Astrocyte (in vitro differentiated cells and primary cell): Measurements from ENCODE around the gene UBE2E3. TPM values are rescaled to one million over a fixed set of nuclear protein-coding genes. Genes with fewer than 3 reads are reported as not detected.

Source experiments
- DNase-seq: peaks from one replicate; pipeline ENCODE4 v3.0.0-alpha.2; 2010; ENCODE audit warnings: low read depth
- FAIRE-seq: peaks from 2 replicates; lab custom pipeline; 2011; peaks lifted over from hg19 to GRCh38; lab: Jason Lieb, UNC
- H2AFZ ChIP-seq: 2 replicates; pipeline ENCODE4 v1.6.0; 2012; ENCODE audit warnings: low read depth, low read length, inconsistent platforms
- H3K27ac ChIP-seq: 2 replicates; pipeline ENCODE4 v1.5.1; 2011; ENCODE audit warnings: low read depth, low read length, inconsistent platforms
- H3K27me3 ChIP-seq: 2 replicates; pipeline ENCODE4 v1.6.0; 2011; ENCODE audit warnings: low read length, inconsistent platforms; ENCODE audit not compliant: insufficient read depth
- H3K36me3 ChIP-seq: 2 replicates; pipeline ENCODE4 v1.5.1; 2011; ENCODE audit warnings: low read length, inconsistent platforms; ENCODE audit not compliant: insufficient read depth
- H3K4me1 ChIP-seq: 2 replicates; pipeline ENCODE4 v1.5.1; 2011; ENCODE audit warnings: low read length, inconsistent platforms; ENCODE audit not compliant: insufficient read depth
- H3K4me2 ChIP-seq: 2 replicates; pipeline ENCODE4 v1.6.0; 2012; ENCODE audit warnings: low read length, inconsistent platforms
- H3K4me3 ChIP-seq: 2 replicates; pipeline ENCODE4 v1.5.1; 2011; ENCODE audit warnings: low read depth, mild to moderate bottlenecking, low read length, inconsistent platforms; ENCODE audit not compliant: insufficient read depth
- H3K79me2 ChIP-seq: 2 replicates; pipeline ENCODE4 v1.6.0; 2012; ENCODE audit warnings: mild to moderate bottlenecking, low read length, inconsistent platforms; ENCODE audit not compliant: insufficient read depth
- H3K9ac ChIP-seq: 2 replicates; pipeline ENCODE4 v1.6.0; 2012; ENCODE audit warnings: mild to moderate bottlenecking, low read length, inconsistent platforms
- H3K9me3 ChIP-seq: 2 replicates; pipeline ENCODE4 v1.5.1; 2012; ENCODE audit warnings: low read depth, mild to moderate bottlenecking, low read length, inconsistent platforms; ENCODE audit not compliant: insufficient read depth
- H4K20me1 ChIP-seq: 2 replicates; pipeline ENCODE4 v1.6.0; 2012; ENCODE audit warnings: low read length, inconsistent platforms; ENCODE audit not compliant: insufficient read depth
- H3K27ac Mint-ChIP-seq: one replicate; pipeline ENCODE4 v1.8.0; 2021; ENCODE audit warnings: mild to moderate bottlenecking, mixed read lengths; ENCODE audit not compliant: unreplicated experiment
- H3K27me3 Mint-ChIP-seq: one replicate; pipeline ENCODE4 v1.8.0; 2021; ENCODE audit warnings: low read depth, mixed read lengths; ENCODE audit not compliant: unreplicated experiment
- H3K36me3 Mint-ChIP-seq: one replicate; pipeline ENCODE4 v1.8.0; 2021; ENCODE audit warnings: low read depth, mixed read lengths; ENCODE audit not compliant: unreplicated experiment
- H3K4me1 Mint-ChIP-seq: one replicate; pipeline ENCODE4 v1.8.0; 2021; ENCODE audit warnings: low read depth, mixed read lengths; ENCODE audit not compliant: unreplicated experiment
- H3K4me3 Mint-ChIP-seq: one replicate; pipeline ENCODE4 v1.8.0; 2021; ENCODE audit warnings: mild to moderate bottlenecking, moderate library complexity, mixed read lengths; ENCODE audit not compliant: unreplicated experiment
- H3K9me3 Mint-ChIP-seq: one replicate; pipeline ENCODE4 v1.8.0; 2021; ENCODE audit warnings: mild to moderate bottlenecking, mixed read lengths; ENCODE audit not compliant: unreplicated experiment
- EZH2 ChIP-seq: IDR thresholded peaks from 2 replicates; pipeline ENCODE4 v1.6.1; 2012; ENCODE audit warnings: mild to moderate bottlenecking, low read length, inconsistent platforms; ENCODE audit not compliant: insufficient read depth
- total RNA-seq: library from RNA; stranded (reverse); gene quantifications from 2 replicates; pipeline ENCODE4 v1.2.1, GENCODE V29; 2021
- TF ChIP-seq, protein P1 (sequence below): IDR thresholded peaks from 2 replicates; pipeline ENCODE4 v1.5.1; 2011; ENCODE audit warnings: low read depth, mild to moderate bottlenecking, inconsistent platforms, low read length, moderate library complexity; ENCODE audit not compliant: insufficient read depth

UBE2E3 gene
- total RNA-seq, 1 donor from 2014 or later, result 140 TPM

DNA sequence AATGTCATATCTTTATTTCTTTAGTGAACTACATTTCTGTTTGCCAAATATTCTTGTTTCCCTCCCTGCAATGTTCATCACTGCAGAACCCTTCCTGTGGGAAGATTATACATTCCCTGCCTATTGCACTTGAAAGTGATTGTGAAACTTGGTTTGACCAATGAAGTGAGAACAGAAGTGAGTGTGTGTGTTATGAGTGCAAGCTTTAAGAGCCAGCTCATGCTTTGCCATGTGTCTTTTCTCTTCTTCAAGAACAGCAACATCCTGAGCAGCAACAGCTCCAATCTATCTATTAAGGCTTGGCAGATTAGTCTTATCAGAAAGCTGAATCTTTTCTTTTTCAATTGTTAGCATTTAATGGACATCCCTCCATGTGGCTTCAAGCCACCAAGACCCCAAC, 42.0 kb upstream of the UBE2E3 start:
- no peaks in the 10 kb centered on the region for H3K9me3 ChIP-seq
- no peak overlapping the region for H2AFZ ChIP-seq
- H3K4me3 Mint-ChIP-seq, result no peak overlapping the region
- H3K9ac ChIP-seq, result no peak overlapping the region
- H3K27me3 Mint-ChIP-seq, result no peaks in the 10 kb centered on the region
- H3K36me3 Mint-ChIP-seq, result no peaks in the 10 kb centered on the region
- H3K36me3 ChIP-seq, result no peaks in the 10 kb centered on the region
- H3K27ac Mint-ChIP-seq, result no peak overlapping the region
- no peak overlapping the region for H3K4me2 ChIP-seq
- TF ChIP-seq, protein P1, sequence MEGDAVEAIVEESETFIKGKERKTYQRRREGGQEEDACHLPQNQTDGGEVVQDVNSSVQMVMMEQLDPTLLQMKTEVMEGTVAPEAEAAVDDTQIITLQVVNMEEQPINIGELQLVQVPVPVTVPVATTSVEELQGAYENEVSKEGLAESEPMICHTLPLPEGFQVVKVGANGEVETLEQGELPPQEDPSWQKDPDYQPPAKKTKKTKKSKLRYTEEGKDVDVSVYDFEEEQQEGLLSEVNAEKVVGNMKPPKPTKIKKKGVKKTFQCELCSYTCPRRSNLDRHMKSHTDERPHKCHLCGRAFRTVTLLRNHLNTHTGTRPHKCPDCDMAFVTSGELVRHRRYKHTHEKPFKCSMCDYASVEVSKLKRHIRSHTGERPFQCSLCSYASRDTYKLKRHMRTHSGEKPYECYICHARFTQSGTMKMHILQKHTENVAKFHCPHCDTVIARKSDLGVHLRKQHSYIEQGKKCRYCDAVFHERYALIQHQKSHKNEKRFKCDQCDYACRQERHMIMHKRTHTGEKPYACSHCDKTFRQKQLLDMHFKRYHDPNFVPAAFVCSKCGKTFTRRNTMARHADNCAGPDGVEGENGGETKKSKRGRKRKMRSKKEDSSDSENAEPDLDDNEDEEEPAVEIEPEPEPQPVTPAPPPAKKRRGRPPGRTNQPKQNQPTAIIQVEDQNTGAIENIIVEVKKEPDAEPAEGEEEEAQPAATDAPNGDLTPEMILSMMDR, result no peak
- no peak for TF ChIP-seq EZH2
- H3K4me3 ChIP-seq, result no peak overlapping the region
- H3K27ac ChIP-seq, result no peak overlapping the region
- no peaks in the 10 kb centered on the region for H3K79me2 ChIP-seq
- H3K9me3 Mint-ChIP-seq, result no peaks in the 10 kb centered on the region
- H4K20me1 ChIP-seq, result no peaks in the 10 kb centered on the region
- no peaks in the 10 kb centered on the region for H3K4me1 ChIP-seq
- FAIRE-seq (no peak), DNase-seq (peak; percentile 3)
- peaks cover 3% of the 10 kb centered on the region for H3K4me1 Mint-ChIP-seq
- no peaks in the 10 kb centered on the region for H3K27me3 ChIP-seq

DNA sequence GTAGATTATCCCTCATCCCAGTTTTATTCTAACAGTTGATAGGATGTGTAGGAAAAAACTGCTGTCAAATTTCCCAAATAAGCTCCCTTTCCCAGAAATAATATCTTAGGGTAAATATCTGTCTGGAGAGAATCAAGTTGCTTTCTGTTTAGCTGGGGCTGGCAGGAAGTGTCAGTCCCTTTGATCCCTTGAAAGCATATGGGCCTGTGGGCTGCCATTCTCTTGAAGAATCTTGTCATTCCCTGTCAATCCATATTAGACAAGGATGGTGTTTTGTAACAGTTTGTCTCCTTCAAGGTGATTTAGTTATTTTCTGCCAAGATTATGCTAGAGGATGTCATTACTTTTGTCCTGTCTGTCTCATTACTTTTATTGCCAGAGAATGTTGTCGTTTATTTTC, 37.1 kb upstream of the UBE2E3 start:
- Histone ChIP-seq H3K27ac (no peak overlapping the region), H3K9me3 (no peaks in the 10 kb centered on the region), H3K4me3 (no peak overlapping the region), H3K36me3 (no peaks in the 10 kb centered on the region), H3K4me2 (no peak overlapping the region), H3K9ac (no peak overlapping the region), H3K27me3 (no peaks in the 10 kb centered on the region), H4K20me1 (no peaks in the 10 kb centered on the region), H3K79me2 (no peaks in the 10 kb centered on the region), H2AFZ (no peak overlapping the region), H3K4me1 (no peaks in the 10 kb centered on the region)
- H3K4me3 Mint-ChIP-seq, result no peak overlapping the region
- no peaks in the 10 kb centered on the region for H3K27me3 Mint-ChIP-seq
- no peak overlapping the region for H3K27ac Mint-ChIP-seq
- peaks cover 3% of the 10 kb centered on the region for H3K4me1 Mint-ChIP-seq
- DNase-seq (no peak), FAIRE-seq (no peak)
- no peaks in the 10 kb centered on the region for H3K36me3 Mint-ChIP-seq
- no peaks in the 10 kb centered on the region for H3K9me3 Mint-ChIP-seq
- TF ChIP-seq, protein P1, result no peak
- no peak for TF ChIP-seq EZH2

DNA sequence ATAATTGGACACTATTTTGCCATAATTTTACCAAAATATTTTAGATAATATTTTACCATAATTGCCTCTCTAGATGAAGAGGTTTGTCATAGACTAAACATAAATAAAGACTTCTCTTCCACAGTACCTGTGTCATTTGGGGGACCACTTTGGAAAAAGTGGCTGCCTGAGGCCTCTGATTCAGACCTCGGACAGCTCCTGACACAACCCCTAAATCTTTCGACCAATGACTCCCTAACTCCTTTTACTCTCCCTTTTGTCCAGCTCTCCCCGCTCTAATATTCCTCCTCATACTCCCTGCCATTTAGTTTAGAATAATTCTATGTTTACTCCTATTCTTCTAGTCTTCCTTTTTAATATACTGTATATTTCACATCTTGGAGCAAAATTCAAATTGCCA, 36.0 kb upstream of the UBE2E3 start:
- Histone ChIP-seq H3K27ac (no peak overlapping the region), H3K9ac (no peak overlapping the region), H3K4me1 (no peaks in the 10 kb centered on the region), H2AFZ (no peak overlapping the region), H3K4me2 (no peak overlapping the region), H3K9me3 (no peaks in the 10 kb centered on the region), H3K4me3 (no peak overlapping the region), H3K27me3 (no peaks in the 10 kb centered on the region), H4K20me1 (no peaks in the 10 kb centered on the region), H3K79me2 (no peaks in the 10 kb centered on the region), H3K36me3 (no peaks in the 10 kb centered on the region)
- Mint-ChIP-seq H3K4me1 (peaks cover 3% of the 10 kb centered on the region), H3K9me3 (no peaks in the 10 kb centered on the region), H3K27ac (no peak overlapping the region), H3K4me3 (no peak overlapping the region), H3K36me3 (no peaks in the 10 kb centered on the region), H3K27me3 (no peaks in the 10 kb centered on the region)
- DNase-seq (no peak), FAIRE-seq (no peak)
- TF ChIP-seq, protein P1, result no peak
- no peak for TF ChIP-seq EZH2
